Chondrocyte (in vitro differentiated cells): ENCODE results near the gene NKD2. TPM values are rescaled to one million over a fixed set of nuclear protein-coding genes. Genes with fewer than 3 reads are reported as not detected.

Experiments used
- DNase-seq: peaks from one replicate; pipeline ENCODE4 v3.0.0; 2021; ENCODE audit warnings: mixed read lengths, low spot score
- H3K27ac Mint-ChIP-seq: one replicate; pipeline ENCODE4 v1.8.0; 2021; ENCODE audit warnings: mild to moderate bottlenecking, moderate library complexity, mixed read lengths; ENCODE audit not compliant: unreplicated experiment
- H3K27me3 Mint-ChIP-seq: 2 replicates; pipeline ENCODE4 v1.8.0; 2021; ENCODE audit warnings: low read depth, mixed read lengths
- H3K36me3 Mint-ChIP-seq: 2 replicates; pipeline ENCODE4 v1.8.0; 2021; ENCODE audit warnings: low read depth, mixed read lengths
- H3K4me1 Mint-ChIP-seq: 2 replicates; pipeline ENCODE4 v1.8.0; 2021; ENCODE audit warnings: low read depth, mild to moderate bottlenecking, mixed read lengths
- H3K4me3 Mint-ChIP-seq: one replicate; pipeline ENCODE4 v1.8.0; 2021; ENCODE audit warnings: mild to moderate bottlenecking, moderate library complexity, mixed read lengths; ENCODE audit not compliant: unreplicated experiment
- H3K9me3 Mint-ChIP-seq: 2 replicates; pipeline ENCODE4 v1.8.0; 2021; ENCODE audit warnings: low read depth, mixed read lengths
- CTCF ChIP-seq: fragments of 200-600 bp; sonication (generic); IDR thresholded peaks from 2 replicates; pipeline ENCODE4 v1.5.0; 2021; ENCODE audit warnings: antibody characterized with exemption, mild to moderate bottlenecking, moderate library complexity
- total RNA-seq: library from RNA; stranded (reverse); gene quantifications from 3 replicates; pipeline ENCODE4 v1.2.1, GENCODE V29; 2021

Gene NKD2
- total RNA-seq, 1 donor from 2014 or later: not detected

- no peak for TF ChIP-seq CTCF
- no peak for DNase-seq
- H3K4me3 Mint-ChIP-seq: no peak overlapping the region
- H3K9me3 Mint-ChIP-seq: no peaks in the 10 kb centered on the region
- H3K4me1 Mint-ChIP-seq: no peaks in the 10 kb centered on the region
- peaks cover 2% of the 10 kb centered on the region for H3K27me3 Mint-ChIP-seq
- H3K36me3 Mint-ChIP-seq: peaks cover 3% of the 10 kb centered on the region
- no peak overlapping the region for H3K27ac Mint-ChIP-seq
These were observed 44.2 kb downstream of the NKD2 start for GRCh38 chr5:1052641-1053390.

- Mint-ChIP-seq H3K4me3 (no peak overlapping the region), H3K27ac (no peak overlapping the region)
These were observed 44.9 kb downstream of the NKD2 start for GRCh38 chr5:1053391-1054017.

GRCh38 chr5:1054018-1054798 lies 45.6 kb downstream of the NKD2 start:
- H3K9me3 Mint-ChIP-seq: no peaks in the 10 kb centered on the region
- no peak for TF ChIP-seq CTCF
- no peaks in the 10 kb centered on the region for H3K4me1 Mint-ChIP-seq
- H3K27me3 Mint-ChIP-seq: no peaks in the 10 kb centered on the region
- DNase-seq: no peak
- no peak overlapping the region for H3K4me3 Mint-ChIP-seq
- no peaks in the 10 kb centered on the region for H3K36me3 Mint-ChIP-seq
- H3K27ac Mint-ChIP-seq: no peak overlapping the region

More at GRCh38 chr5:1053391-1054017, 44.9 kb downstream of the NKD2 start:
- Mint-ChIP-seq H3K36me3 (peaks cover under 1% of the 10 kb centered on the region), H3K9me3 (no peaks in the 10 kb centered on the region), H3K27me3 (peaks cover under 1% of the 10 kb centered on the region), H3K4me1 (no peaks in the 10 kb centered on the region)
- no peak for TF ChIP-seq CTCF
- DNase-seq: no peak

GRCh38 chr5:1054799-1055775 lies 46.5 kb downstream of the NKD2 start:
- TF ChIP-seq CTCF: no peak
- H3K27ac Mint-ChIP-seq: no peak overlapping the region
- no peak overlapping the region for H3K4me3 Mint-ChIP-seq
- DNase-seq: no peak
- H3K4me1 Mint-ChIP-seq: no peaks in the 10 kb centered on the region
- H3K36me3 Mint-ChIP-seq: no peaks in the 10 kb centered on the region
- no peaks in the 10 kb centered on the region for H3K27me3 Mint-ChIP-seq
- H3K9me3 Mint-ChIP-seq: no peaks in the 10 kb centered on the region
